NCI-H1436 (cell line): ENCODE data around the gene ZNF200.
"Not testable (repeated sequence)": the region's sequence is repeated elsewhere in the genome, so short reads cannot be mapped to it uniquely, and the experiment has no call there.

Experiments
- DNase-seq: peaks from one replicate; lab custom pipeline; 2025; lab: John Stamatoyannopoulos, UW

Gene ZNF200, protein sequence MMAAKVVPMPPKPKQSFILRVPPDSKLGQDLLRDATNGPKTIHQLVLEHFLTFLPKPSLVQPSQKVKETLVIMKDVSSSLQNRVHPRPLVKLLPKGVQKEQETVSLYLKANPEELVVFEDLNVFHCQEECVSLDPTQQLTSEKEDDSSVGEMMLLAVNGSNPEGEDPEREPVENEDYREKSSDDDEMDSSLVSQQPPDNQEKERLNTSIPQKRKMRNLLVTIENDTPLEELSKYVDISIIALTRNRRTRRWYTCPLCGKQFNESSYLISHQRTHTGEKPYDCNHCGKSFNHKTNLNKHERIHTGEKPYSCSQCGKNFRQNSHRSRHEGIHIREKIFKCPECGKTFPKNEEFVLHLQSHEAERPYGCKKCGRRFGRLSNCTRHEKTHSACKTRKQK

GRCh38 chr16:3234857-3235561, at the start of gene ZNF200:
Gene ZNF200, minus strand, starts transcription at chr16:3235158. Its CDS starts 1,403 bp downstream, at chr16:3233755.
- peak; percentile 93 for DNase-seq

- no peak for DNase-seq
Observed at GRCh38 chr16:3283543-3284447, 48.8 kb upstream of the ZNF200 start.

GRCh38 chr16:3282730-3283542, 48.0 kb upstream of the ZNF200 start, which contains the start of gene ZNF263:
Gene ZNF263, plus strand, starts transcription at chr16:3283491. Its CDS starts 328 bp downstream, at chr16:3283819.
- peak; percentile 95 for DNase-seq

GRCh38 chr16:3282103-3282729, 47.3 kb upstream of the ZNF200 start:
- peak; percentile 68 for DNase-seq

GRCh38 chr16:3281222-3281820, 46.4 kb upstream of the ZNF200 start:
- no peak for DNase-seq

GRCh38 chr16:3276679-3277078, 41.7 kb upstream of the ZNF200 start:
- no peak for DNase-seq

GRCh38 chr16:3274947-3275346, 40.0 kb upstream of the ZNF200 start:
- DNase-seq: no peak

DNA sequence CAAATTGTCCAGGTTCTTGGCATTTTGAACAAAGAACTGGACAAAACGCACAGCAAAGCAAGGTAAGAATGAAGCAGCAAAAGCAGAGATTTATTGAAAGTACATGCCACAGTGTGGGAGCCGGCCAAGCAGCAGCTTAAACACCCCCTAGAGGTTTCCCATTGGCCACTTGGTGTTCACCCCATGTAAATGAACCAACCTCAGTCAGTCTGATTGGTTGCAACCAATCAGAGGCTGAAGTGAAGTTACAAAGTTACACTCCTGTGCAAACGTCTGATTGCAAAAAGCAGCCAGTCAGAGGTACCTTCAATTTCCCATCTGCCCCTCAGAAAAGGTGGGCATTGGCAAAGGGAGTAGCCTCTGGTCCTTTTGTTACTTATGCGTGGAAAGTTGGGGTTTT, 39.5 kb upstream of the ZNF200 start:
- no peak for DNase-seq

DNA sequence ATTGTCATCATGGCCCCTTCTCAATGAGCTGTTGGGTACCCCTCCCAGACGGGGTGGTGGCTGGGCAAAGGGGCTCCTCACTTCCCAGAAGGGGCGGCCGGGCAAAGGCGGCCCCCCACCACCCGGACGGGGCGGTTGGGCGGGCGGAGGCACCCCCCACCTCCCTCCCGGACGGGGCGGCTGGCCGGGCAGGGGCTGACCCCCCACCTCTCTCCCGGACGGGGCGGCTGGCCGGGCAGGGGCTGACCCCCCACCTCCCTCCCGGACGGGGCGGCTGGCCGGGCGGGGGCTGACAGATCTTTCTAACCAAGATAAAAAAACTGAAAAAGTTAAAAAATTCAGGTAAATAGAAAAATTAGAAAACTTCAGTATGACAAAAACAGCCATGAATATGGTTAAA, 36.3 kb upstream of the ZNF200 start:
- DNase-seq: not testable (repeated sequence)

- not testable (repeated sequence) for DNase-seq
Observed at GRCh38 chr16:3270718-3271117, 35.8 kb upstream of the ZNF200 start.

- no peak for DNase-seq
Observed at GRCh38 chr16:3268294-3268693, 33.3 kb upstream of the ZNF200 start.

DNA sequence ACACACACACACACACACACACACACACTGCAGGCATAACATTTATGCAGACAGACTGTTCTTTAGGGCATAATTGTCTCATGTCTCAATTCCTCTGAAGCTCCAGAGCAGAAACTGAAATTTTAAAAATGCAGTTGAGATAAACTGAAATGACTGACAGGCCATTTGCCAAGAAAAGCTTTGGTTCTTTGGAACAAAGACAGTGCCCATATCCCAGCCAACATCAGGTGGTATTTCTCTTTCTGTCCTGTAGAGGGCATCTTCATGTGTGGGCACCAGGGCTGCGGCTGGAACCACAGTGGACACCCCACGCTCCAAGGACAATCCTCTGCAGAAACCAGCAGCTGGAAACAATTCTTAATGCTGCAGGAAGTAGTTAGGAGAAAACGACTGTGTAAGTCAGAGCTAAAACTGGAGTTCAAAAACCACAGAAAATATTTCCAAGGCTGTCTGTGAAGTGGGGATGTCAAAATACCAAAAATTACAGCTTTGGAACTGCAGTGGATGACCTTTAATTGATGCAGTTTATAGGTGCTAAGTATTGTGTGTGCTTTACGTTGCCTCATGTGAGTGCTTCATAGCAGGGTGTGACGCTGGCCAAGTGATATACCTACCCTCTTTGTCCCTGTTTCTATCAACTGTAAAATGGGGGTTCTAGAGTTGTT, 32.0 kb upstream of the ZNF200 start:
- peak; percentile 9 for DNase-seq

GRCh38 chr16:3264137-3265036, 29.4 kb upstream of the ZNF200 start:
- peak; percentile 96 for DNase-seq

- DNase-seq: no peak
Observed at GRCh38 chr16:3262517-3262916, 27.6 kb upstream of the ZNF200 start.

DNA sequence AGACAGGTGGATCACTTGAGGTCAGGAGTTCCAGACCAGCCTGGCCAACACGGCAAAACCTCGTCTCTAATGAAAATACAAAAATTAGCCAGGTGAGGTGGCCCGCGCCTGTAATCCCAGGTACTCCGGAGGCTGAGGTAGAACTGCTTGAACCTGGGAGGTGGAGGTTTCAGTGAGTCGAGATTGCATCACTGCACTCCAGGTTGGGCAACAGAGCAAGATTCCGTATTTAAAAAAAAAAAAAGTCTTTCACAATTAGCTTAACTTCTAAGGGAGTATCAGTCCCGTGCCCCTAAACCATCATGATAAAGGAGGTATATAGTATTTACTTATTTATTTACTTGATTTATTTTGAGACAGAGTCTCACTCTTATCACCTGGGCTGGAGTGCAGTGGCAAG, 24.9 kb upstream of the ZNF200 start:
- DNase-seq: no peak

- no peak for DNase-seq
Observed at GRCh38 chr16:3256866-3257465, 22.0 kb upstream of the ZNF200 start.

DNA sequence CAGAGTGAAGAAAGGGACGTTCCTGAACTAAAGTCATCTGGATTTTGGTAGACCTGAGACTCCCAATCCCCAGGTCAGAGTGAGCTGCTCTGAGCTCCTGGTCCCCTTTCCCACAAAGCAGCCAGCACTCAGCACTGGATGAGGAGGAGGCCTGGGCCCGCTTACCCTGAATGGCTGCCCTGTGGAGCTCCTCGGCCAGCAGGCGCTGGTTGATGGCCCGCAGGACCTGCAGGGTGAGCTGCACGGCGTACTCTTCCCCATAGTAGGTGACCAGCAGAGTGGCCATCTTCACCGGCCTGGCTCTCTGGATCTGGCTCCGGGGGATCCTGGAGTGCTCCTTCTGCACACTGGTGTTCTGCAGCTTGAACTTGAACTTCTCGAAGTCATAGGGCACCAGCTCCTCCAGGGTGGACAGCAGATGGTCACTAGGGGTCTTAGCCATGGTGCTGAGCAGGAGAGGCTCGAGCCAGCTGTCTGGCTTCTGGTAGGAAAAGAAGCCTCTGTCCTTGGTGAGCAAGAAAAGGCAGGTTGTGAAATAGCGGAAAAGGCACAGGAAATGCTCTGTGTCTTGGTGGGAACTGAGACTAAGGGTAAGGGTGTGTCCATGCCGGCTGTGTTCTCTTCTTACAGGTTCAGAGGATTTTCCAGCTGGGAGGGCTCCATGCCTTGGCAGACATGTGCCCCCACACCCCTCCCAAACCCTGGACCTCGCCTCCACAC, 21.3 kb upstream of the ZNF200 start, which contains the start of gene MEFV:
TSS of gene MEFV (minus strand) at position 488 of the 720 bp plus-strand sequence. CDS start at position 442, 46 bp downstream.
- no peak for DNase-seq

- no peak for DNase-seq
Observed at GRCh38 chr16:3254309-3254708, 19.4 kb upstream of the ZNF200 start.
